CD4-positive, alpha-beta T cell treated with Interleukin-17A for 1 hour (primary cell): ENCODE results near the gene IGF2BP3.
"Not testable (repeated sequence)": the region's sequence is repeated elsewhere in the genome, so short reads cannot be mapped to it uniquely, and the experiment has no call there.

ENCODE experiments used
- DNase-seq: peaks from one replicate; pipeline ENCODE4 v3.0.0-alpha.2; 2020

IGF2BP3 gene

DNA sequence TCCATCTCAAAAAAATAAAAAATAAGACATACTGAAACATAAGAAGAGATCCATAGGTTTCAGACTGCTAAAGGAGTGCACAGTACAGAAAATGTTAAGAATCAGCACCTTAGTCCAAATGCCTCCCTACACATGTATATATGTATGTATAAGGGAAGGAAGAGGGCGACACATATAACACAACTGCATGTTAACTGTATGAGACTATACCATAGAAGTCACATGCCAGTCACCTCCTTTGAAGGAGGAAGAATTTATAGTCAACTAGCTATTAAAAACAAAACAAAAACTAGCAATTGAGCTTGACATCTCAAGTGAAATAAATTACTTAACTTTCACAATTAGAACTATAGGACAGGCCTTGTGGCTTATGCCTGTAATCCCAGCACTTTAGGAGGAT is 50.4 kb downstream of the IGF2BP3 start:
- DNase-seq = no peak

DNA sequence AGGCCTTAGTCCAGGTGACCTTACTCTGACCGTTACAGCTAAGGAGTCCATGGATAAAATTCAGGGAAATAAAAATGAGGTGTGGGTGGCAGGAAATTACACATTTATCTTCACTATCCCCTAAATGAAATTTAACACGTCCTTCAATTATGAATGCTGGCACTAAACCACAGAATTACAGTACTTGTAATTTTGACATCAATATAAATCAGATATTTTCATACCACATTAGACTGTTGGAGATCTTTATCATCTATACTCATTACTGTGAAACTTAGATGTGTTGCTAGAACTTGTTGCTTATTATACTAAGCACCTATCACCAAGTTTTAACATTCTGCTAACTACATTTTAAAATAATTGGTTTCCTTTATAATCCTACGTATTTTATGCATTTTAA is 51.1 kb downstream of the IGF2BP3 start:
- no peak for DNase-seq

DNA sequence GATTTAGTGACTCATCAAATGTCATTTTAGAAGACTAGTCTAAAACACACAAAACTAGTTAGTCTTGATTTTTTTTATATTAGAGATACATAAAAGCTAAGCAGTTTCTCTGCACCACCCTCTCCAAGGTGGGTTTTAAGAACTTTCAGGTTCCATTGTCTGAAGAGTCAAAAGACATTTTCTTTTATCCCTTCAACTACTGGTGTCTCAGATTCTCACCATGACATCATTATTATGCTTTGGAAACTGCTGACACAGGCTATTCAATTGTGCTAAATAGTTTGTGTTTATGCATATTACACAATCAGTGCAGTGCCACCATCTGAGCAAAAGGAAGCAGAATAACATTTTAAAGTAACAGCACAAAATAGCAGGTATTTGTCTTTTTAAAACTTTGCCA is 52.2 kb downstream of the IGF2BP3 start:
- no peak for DNase-seq

DNA sequence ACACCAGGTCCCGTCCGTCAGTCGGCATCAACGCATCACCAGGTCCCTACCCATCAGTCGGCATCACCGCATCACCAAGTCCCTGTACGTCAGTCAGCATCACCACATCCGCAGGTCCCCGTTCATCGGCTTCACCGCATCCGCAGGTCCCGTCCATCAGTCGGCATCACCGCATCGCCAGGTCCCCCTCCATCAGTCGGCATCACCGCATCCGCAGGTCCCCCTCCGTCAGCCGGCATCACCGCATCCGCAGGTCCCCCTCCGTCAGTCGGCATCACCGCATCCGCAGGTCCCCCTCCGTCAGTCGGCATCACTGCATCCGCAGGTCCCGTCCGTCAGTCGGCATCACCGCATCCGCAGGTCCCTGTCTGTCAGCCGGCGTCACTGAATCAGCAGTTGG is 55.1 kb downstream of the IGF2BP3 start:
- DNase-seq = no peak

DNA sequence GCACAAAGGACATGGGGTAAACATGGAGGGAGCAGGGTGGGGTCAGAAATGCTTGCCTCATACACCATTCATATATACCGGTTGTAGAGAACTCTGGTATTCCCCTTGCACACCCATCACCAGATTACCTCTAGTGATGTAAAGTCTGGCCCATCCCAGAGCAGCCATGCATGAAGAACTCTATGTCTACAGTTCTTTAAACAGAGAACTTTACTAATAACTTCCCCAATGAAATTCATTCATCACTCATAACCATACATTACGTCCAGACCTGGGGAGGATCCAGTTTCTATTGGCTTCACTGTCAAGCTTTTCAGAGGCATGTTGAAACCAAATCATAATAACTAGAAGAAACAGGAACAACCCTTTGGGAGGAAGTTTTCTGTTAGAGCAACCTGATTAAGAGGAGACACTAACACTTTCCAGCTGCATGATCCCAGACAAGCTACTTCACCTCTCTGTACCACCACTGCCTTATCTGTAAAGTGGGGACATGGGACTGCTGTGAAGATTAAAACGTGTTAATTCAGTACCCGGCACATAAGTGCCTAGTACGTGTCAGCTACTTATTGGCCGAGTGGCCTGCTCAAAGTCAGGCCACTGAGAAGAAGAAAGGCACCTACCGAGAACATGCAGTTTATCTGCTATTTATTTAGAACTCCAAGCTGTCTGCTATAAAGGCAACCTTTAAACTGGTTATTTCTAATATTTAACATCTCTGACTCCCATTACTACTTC is 59.7 kb downstream of the IGF2BP3 start:
- DNase-seq = no peak

DNA sequence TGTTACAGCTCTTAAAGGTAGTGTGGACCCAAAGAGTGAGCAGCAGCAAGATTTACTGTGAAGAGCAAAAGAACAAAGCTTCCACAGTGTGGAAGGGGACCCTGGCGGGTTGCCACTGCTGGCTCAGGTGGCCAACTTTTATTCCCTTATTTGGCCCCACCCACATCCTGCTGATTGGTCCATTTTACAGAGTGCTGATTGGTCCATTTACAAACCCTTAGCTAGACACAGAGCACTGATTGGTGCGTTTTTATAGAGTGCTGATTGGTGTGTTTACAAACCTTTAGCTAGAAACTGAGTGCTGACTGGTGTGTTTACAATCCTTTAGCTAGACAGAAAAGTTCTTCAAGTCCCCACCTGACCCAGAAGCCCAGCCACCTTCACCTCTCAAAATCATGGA is 63.7 kb downstream of the IGF2BP3 start:
- not testable (repeated sequence) for DNase-seq

DNA sequence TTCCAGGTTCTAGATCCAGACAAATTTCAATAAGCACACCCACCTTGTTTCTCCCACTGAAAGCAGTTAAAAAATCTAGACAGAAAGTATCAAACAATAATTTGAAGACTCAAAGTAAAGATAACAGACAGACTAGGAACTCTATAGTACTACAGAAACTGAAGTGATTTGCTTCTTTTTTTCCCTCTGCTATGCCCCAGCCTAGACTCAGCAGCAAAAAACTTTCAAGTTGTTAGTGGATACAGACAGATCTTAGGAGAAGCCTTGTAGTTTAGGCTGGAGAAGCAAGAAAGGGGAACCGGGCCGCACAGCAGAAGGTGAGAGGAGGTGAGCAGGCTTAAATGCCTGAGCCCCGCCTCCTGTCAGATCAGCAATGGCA is 65.1 kb downstream of the IGF2BP3 start:
- DNase-seq = no peak

DNA sequence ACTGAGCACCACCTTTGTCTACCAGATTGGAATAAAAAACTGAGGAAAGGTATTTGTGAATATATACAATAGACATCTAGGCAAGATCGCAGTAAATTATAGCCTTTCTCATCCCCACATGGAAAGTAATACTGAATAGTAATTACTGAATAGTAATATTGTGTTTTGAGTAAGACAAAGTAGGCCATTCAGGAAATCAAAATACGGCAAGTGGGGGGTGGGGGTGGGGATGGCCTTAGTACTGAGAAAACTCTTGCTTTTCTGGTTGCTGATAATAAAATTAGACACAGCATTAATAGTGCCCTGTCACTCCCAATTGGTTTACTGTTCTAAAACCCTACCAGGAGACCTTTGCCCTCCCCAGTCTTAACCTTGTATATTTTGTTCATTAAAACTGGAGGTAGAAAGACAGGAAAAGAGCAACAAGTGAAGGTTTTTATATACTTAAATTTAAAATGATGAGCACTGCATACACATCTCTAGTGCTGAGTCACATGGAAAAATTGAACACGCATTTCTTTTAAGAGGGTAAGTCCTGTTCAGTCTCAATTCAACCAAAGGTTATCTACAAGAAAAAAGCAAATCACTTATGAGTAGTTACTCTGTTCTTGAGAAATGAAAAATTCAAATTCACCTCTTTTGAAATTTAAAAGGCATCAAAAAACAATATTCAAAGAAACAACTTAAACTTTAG is 65.6 kb downstream of the IGF2BP3 start:
- no peak for DNase-seq

DNA sequence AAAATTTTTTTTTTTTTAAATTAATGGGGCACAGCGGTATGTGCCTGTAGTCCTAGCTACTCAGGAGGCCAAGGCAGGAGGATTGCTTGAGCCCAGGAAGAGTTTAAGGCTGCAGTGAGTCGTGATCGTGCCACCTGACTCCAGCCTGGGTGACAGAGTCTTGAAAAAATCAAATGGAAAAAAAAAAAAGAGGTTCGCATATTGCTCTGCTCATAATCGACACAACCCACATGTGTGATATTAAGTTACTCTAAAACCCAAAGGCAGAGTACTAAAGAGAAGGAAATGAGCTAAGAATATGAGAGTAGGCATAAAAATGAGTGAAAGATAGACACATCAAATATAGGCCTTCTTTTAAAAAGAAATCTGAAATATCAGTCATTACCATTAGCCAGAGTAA is 66.3 kb downstream of the IGF2BP3 start:
- no peak for DNase-seq

DNA sequence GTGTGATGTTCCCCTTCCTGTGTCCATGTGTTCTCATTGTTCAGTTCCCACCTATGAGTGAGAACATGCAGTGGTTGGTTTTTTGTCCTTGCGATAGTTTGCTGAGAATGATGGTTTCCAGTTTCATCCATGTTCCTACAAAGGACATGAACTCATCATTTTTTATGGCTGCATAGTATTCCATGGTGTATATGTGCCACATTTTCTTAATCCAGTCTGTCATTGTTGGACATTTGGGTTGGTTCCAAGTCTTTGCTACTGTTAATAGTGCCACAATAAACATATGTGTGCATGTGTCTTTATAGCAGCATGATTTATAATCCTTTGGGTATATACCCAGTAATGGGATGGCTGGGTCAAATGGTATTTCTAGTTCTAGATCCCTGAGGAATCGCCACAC is 72.2 kb downstream of the IGF2BP3 start:
- DNase-seq = not testable (repeated sequence)

DNA sequence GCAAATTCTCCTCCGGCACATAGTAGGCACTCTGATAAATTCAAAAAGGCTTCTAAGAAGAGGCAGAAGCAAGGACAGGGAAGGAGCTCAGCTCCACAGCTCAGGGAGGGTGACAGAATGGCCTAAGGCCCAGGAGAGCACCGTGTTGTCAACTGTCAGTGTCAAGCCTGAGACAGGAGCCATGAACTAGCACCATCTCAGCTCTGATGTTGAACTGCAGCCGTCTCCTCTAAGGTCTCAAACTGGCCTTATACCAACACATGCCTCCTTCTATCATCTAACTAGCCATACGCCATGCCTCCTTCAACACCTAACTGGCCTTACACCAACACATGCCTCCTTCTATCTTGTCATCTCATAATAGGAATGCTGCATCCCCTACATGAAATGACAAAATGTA is 73.0 kb downstream of the IGF2BP3 start:
- DNase-seq = no peak

DNA sequence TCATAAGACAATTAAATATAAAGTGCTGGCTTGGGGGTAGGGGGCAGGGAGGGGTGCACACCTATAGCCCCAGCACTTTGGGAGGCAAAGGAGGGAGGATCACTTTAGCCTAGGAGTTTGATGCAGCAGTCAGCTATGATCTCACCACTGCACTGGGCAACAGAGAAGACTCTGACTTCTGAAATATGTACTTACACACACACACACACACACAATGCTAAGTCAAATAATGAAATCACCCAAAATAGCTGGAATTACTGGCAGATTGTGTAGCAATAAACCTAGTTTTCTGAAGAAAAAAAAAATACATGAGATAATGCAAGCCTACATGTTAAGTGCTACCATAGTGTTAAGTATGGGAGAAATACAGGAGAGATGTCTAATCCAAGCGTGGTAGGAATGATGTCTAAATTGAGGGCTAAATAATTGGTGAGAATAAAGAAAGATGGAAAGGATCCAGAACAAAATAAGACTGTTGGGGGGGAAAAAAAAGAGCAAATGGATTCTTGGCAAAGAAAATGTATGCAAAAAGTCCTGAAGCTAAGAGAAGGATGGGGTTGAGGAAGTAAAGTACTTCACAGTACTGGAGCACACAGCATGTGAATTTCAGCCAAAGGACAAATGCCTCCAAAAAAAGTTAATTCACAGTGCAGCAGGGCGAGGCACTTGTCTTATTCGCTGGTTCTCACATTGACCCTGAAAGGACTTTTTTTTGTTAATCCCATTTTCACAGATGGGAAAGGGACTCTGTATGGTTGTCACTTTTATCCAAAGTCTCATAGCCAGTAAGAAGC is 73.9 kb downstream of the IGF2BP3 start:
- DNase-seq = no peak

DNA sequence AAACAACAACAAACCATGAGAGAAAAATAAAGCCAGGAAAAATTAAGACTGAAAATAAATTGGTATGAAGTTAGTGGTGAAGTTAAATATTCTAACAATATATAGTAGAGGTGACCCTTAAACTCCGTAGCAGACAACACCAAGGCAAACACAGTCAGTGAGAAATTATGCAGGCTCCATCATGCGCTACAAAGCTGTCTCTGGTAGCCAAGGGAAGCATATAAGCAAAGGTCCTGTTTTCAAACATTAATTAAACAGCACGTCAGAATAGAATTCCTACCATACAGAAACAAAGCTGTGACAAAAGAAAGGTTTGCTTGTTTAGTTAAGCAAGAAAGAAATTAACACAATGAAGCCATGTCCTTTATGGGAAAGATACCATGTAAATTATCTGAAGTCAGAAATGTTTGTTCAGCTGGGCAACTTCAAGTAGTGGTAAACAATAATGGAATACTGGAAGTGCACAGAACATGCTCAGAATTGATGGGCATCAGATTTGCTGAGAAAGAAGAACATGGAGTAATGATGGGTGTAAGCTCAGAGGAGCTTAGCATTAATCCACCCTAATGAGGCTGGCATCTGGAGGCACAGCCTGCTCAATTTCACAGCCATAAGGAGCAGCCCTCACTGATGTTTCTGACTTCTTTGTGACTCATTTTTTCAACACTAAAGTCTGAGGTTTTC is 75.7 kb downstream of the IGF2BP3 start:
- no peak for DNase-seq

DNA sequence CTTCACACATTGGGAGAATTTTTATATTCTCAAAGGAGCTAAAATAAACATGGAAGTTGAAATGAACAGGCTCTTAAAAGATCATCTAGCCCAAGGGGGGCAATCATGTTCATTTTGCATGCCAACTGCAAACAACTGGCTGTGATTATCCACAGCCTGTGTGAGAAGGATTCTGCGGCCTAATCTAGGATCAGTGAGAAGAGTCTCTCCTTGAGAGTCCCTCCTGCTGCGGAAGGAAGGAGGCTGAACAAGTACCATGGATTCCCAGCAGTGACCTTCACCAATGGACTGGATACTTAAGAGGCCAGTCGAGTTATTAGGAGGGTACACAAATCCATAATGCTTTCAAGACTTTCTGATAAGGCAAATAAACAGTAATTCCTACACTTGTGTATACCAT is 76.7 kb downstream of the IGF2BP3 start:
- DNase-seq = no peak

DNA sequence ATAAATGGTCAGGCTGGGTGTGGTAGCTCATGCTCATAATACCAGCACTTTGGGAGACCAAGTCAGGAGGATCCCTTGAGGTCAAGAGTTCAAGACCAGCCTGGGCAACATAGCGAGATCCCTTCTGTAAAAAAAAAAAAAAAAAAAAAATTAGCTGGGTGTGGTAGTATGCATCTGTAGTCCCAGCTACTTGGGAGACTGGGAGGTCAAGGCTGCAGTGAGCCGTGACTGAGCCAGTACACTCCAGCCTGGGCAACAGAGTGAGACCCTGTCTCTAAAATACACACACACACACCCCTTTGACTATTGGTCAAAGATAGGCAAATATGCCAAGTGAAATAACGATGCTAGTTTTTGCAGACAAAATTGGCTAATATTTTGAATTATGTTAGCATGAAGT is 80.6 kb downstream of the IGF2BP3 start:
- no peak for DNase-seq

DNA sequence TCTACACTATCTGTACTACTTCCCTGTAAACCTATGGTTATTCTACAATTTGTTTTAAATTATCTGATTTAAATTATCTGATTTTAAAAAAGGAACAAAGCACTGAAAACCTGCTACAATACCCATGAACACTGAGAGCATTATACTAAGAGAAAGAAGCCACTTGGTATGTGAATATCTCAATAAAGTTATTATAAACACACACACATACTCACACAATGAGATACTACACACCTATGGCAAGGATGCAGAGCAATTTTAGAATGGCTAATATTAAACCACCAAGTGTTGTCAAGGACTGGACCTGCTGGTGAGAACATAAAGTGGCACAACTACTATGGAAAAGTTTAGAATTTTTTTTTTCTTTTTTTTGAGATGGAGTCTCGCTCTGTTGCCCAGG is 82.7 kb downstream of the IGF2BP3 start:
- no peak for DNase-seq

DNA sequence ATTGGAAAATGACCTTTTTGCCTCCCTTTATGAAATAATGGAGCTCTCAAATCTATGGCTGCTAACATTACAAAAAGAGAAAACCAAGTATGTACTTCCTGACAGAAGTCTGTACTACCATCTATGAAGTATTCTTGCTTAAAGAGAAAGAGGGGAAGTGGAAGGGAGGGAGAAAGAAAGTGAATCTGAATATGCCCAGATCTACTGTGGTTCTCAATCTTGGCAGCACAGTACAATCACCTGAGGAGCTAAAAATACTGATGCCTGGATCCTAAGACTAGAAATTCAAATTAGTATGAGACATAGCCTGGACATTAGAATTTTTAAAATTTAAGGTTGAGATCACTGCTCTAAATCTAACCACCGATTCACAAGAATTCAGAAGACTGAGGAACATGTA is 85.2 kb downstream of the IGF2BP3 start:
- no peak for DNase-seq

DNA sequence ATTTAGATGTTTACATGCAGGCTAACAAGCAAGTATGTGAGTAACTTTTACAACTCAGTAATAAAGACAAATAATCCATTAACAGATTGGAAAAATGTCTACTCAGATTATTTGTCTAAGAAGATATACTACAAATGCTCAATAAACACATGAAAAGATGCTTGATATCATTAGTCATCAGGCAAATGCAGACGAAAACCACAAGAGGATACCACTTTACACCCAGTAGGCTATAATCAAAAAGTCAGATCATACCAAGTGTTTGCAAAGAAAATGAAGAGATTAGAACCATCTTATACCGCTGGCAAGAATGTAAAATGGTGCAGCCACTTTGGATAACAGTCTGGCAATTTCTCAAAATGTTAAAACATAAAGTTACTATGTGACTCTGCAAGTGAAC is 87.1 kb downstream of the IGF2BP3 start:
- DNase-seq = no peak

DNA sequence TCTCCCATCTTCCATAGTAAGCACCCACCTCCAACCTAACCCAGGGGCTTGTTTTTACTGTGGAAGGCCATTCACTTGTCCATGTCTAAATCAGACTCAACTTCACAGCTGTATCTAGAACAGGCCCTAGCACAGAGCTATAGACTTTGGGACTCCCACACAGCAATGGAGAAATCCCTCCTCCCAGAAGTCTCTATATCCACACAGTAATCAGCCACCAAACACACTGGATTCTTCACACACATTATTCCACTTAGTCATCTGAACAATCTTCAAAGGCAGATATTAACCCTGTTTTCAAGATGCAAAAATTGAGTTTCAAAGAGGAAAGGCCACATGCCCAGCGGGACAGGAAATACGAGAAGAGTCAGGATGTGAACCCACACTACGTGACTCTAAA is 89.3 kb downstream of the IGF2BP3 start:
- no peak for DNase-seq

DNA sequence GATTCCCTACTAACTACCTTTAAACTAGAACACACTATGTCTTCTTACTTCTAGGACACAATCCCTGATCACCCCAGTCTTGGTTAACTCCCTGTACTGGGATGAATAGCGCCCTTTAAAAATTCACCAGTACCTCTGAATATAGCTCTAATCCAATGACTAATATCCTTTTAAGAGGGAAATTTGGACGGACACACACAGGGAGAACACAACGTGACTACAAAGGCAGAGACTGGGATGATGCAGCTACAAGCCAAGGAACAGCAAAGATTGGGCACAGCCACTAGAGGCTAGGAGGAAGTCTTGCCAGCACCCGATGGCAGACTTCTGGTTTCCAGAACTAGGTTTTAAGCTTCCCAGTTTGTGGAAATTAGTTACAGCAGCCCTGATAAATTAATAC is 89.7 kb downstream of the IGF2BP3 start:
- DNase-seq = no peak

DNA sequence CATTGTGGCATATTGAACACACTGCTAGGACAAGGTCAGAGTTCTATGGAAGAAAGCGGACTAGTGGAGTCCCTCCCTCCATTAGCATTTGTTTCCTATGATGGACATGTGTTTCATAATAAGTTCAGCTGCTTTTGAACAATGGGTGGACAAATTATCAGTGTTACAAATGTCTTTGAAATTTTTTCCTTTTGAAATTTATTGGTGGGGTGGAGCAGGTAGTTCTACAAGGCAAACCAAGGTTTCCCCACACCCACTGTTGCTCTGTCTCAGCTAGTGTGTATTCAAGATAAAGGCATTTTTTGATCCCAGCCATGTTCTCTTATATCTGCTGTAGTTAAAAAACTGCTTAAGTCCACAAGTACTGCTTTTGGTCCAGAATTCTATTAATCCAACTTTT is 91.3 kb downstream of the IGF2BP3 start:
- no peak for DNase-seq

DNA sequence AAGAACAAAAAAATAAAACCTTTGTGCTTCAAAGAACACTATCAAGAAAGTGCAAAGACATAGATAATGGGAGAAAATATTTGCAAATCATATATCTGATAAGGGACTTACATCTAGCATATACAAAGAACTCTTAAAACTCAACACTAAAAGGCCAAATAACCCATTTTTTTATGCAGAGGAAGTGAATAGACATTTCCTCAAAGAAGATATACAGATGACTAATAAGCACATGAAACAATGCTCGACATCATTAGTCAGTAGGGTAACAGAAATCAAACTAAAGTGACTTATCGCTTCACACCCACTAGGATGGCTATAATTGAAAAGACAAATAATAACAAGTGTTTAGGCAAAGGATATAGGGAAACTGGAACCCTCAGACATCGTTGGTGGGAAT is 93.2 kb downstream of the IGF2BP3 start:
- DNase-seq = no peak
